GM12891 (cell line): Measurements from ENCODE around the gene SLC9C1.

Experiments used
- PAX5 ChIP-seq: IDR thresholded peaks from 2 replicates; pipeline ENCODE4 v1.6.1; 2011; ENCODE audit warnings: low read length, moderate library complexity, mild to moderate bottlenecking; ENCODE audit not compliant: insufficient read depth, severe bottlenecking
- POLR2A ChIP-seq: IDR thresholded peaks from 2 replicates; pipeline ENCODE4 v1.6.1; 2011; ENCODE audit warnings: low read depth, low read length, control low read depth
- POLR2AphosphoS5 ChIP-seq: IDR thresholded peaks from 2 replicates; pipeline ENCODE4 v1.6.1; 2011; ENCODE audit warnings: low read depth, low read length, control low read depth
- POU2F2 ChIP-seq: IDR thresholded peaks from 2 replicates; pipeline ENCODE4 v1.6.1; 2011; ENCODE audit warnings: low read depth, mild to moderate bottlenecking, control low read depth, low read length, moderate library complexity
- SPI1 ChIP-seq: IDR thresholded peaks from 2 replicates; pipeline ENCODE4 v1.6.1; 2011; ENCODE audit warnings: low read depth, low read length, control low read depth
- TAF1 ChIP-seq: IDR thresholded peaks from 2 replicates; pipeline ENCODE4 v1.6.1; 2011; ENCODE audit warnings: low read depth, low read length, control low read depth

DNA sequence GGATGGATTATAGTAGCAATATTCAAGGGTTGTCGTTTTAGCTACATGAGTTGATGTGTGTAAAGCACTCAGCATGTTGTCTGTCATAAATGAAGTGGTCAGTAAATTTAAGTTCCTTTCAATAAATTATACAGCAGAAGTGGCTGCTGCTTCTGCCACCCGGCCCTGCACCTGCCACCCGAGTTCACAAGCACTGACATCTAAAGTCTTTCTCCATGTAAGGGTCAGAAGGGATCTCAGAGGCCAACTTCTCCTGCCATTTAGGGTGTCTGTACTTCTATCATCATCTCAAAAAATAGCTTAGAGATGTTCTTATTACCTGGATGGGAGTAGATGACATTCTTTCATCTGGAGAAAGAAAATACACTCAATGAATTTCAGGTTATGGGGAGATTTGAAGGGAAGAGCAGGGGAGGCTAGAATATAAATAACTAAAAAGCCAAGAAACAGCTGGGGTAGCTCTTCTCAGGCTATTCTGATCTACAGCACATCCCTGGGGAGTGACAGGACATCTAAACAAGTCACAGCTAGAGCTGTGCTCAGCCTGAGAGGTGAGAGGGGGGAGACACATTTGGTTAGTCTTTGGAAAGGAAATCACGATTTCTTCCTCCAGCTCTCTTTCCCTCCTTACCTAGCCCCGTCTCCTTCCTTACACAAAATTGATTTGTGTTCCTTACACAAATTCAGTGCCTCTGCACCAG, 169.0 kb downstream of the SLC9C1 start:
- no peak for TF ChIP-seq POLR2AphosphoS5
- TF ChIP-seq POLR2A, result no peak
- no peak for TF ChIP-seq TAF1
- no peak for TF ChIP-seq SPI1
- TF ChIP-seq PAX5, result no peak
- no peak for TF ChIP-seq POU2F2
